PC-9 (cell line): ENCODE measurements around the gene PLEKHA7. TPM values are rescaled to one million over a fixed set of nuclear protein-coding genes. Genes with fewer than 3 reads are reported as not detected.
"Not testable (repeated sequence)": the region's sequence is repeated elsewhere in the genome, so short reads cannot be mapped to it uniquely, and the experiment has no call there.

Experiments used
- BruUV-seq: library from RNA; stranded (reverse); fragments of 400-500 nt; replicated peaks from 2 replicates; lab custom pipeline; 2021; lab: Mats Ljungman, UMichigan
- CTCF ChIA-PET: fragments of 300-600 bp; sonication (Branson Sonifier 250); formaldehyde crosslinking; loops from one replicate; lab custom pipeline; 2022; ENCODE audit warnings: antibody characterized with exemption; lab: Charles Lee
- POLR2A ChIA-PET: fragments of 300-600 bp; sonication (Branson Sonifier 250); formaldehyde crosslinking; loops from one replicate; lab custom pipeline; 2022; ENCODE audit warnings: antibody characterized with exemption; ENCODE audit not compliant: unreplicated experiment; lab: Charles Lee
- DNase-seq, 2 experiments: peaks; one replicate each; pipeline versions ENCODE4 v3.0.0 to v3.0.0-alpha.2; 2015 to 2022; ENCODE audit warnings: mixed read lengths in 1 of 2
- H2AFZ ChIP-seq: fragments of 200-600 bp; sonication (generic); 2 replicates; pipeline ENCODE4 v1.8.1; 2017; ENCODE audit warnings: antibody characterized with exemption
- H3F3A ChIP-seq: fragments of 200-600 bp; sonication (generic); 2 replicates; pipeline ENCODE4 v1.8.1; 2017; ENCODE audit warnings: antibody characterized with exemption, mild to moderate bottlenecking, low read depth; ENCODE audit not compliant: insufficient read depth
- H3K27ac ChIP-seq: fragments of 200-600 bp; sonication (generic); 2 replicates; pipeline ENCODE4 v1.6.1; 2016; ENCODE audit warnings: mixed run types
- H3K27me3 ChIP-seq: fragments of 200-600 bp; sonication (generic); 2 replicates; pipeline ENCODE4 v1.6.1; 2016; ENCODE audit warnings: low read depth, mixed run types; ENCODE audit not compliant: insufficient read depth
- H3K36me3 ChIP-seq: fragments of 200-600 bp; sonication (generic); 2 replicates; pipeline ENCODE4 v1.6.1; 2016; ENCODE audit warnings: low read depth, mixed run types
- H3K4me1 ChIP-seq: fragments of 200-600 bp; sonication (generic); replicated peaks from 2 replicates; pipeline ENCODE4 v1.6.1; 2016; ENCODE audit warnings: mixed run types; ENCODE audit not compliant: insufficient read depth
- H3K4me2 ChIP-seq: fragments of 200-600 bp; sonication (generic); 2 replicates; pipeline ENCODE4 v1.6.1; 2017; ENCODE audit warnings: mixed run types
- H3K4me3 ChIP-seq: fragments of 200-600 bp; sonication (generic); 2 replicates; pipeline ENCODE4 v1.6.1; 2016; ENCODE audit warnings: mixed run types
- H3K79me2 ChIP-seq: fragments of 200-600 bp; sonication (generic); 2 replicates; pipeline ENCODE4 v1.6.1; 2017; ENCODE audit warnings: low read depth, mixed run types
- H3K9me2 ChIP-seq: fragments of 200-600 bp; sonication (generic); 2 replicates; pipeline ENCODE4 v1.8.1; 2017; ENCODE audit warnings: mild to moderate bottlenecking; ENCODE audit not compliant: insufficient read depth
- H3K9me3 ChIP-seq: fragments of 200-600 bp; sonication (generic); 2 replicates; pipeline ENCODE4 v1.8.1; 2016; ENCODE audit warnings: low read depth; ENCODE audit not compliant: insufficient read depth
- H4K20me1 ChIP-seq: fragments of 200-600 bp; sonication (generic); 2 replicates; pipeline ENCODE4 v1.8.1; 2017; ENCODE audit not compliant: insufficient read depth
- EZH2 ChIP-seq: fragments of 200-600 bp; sonication (generic); IDR thresholded peaks from 2 replicates; pipeline ENCODE4 v1.8.0; 2017; ENCODE audit warnings: antibody characterized with exemption, low read depth
- intact Hi-C: fragments of 100-400 bp; cut with micrococcal nuclease; formaldehyde crosslinking; loops from one replicate; pipeline ENCODE4 v1.10.0; 2022; ENCODE audit not compliant: unreplicated experiment
- total RNA-seq: library from RNA; stranded (reverse); gene quantifications from 2 replicates; pipeline ENCODE4 v1.2.3, GENCODE V29; 2021
- TF ChIP-seq, protein P1 (sequence below): fragments of 200-600 bp; sonication (generic); conservative IDR thresholded peaks from 2 replicates; pipeline ENCODE4 v1.6.1; 2017; ENCODE audit warnings: mixed run types, antibody characterized with exemption, mild to moderate bottlenecking, moderate library complexity

The PLEKHA7 gene
- total RNA-seq, 1 experiment from 2014 or later: 26.9 TPM

DNA sequence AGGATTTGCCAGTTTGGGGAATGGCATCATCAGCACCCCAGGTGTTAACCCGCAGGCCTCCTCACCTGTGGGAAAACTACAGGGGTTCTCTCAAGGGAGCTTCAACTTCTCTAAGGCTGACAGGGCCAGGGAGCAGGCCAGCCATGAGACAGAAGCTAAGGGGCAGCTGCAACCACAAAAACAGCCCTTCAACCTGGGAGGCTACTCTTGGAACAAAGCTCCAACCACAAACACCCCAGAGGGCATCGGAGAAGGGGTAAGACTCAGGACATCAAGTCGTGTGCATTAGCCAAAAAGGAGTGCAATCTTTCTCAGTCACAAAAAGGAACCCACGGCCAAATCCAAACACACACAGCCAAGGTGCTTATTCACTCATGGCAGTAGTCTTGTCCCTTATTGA is 103.0 kb downstream of the PLEKHA7 start:
- CTCF ChIA-PET: no interaction called here
- Histone ChIP-seq H3K36me3 (no peaks in the 10 kb centered on the region), H3K9me2 (no peaks in the 10 kb centered on the region), H3K4me3 (no peak overlapping the region), H3K27me3 (no peaks in the 10 kb centered on the region), H3K9me3 (no peaks in the 10 kb centered on the region), H3K79me2 (peaks cover 70% of the 10 kb centered on the region), H2AFZ (no peak overlapping the region), H3F3A (no peaks in the 10 kb centered on the region), H3K4me1 (peaks cover 33% of the 10 kb centered on the region), H3K27ac (no peak overlapping the region), H4K20me1 (no peaks in the 10 kb centered on the region), H3K4me2 (peak overlapping the region; percentile 26; the same call in 1 of the 2 replicates)
- DNase-seq: peak in 1 of 2 experiments; percentile 66
- TF ChIP-seq EZH2: no peak
- TF ChIP-seq, protein P1, sequence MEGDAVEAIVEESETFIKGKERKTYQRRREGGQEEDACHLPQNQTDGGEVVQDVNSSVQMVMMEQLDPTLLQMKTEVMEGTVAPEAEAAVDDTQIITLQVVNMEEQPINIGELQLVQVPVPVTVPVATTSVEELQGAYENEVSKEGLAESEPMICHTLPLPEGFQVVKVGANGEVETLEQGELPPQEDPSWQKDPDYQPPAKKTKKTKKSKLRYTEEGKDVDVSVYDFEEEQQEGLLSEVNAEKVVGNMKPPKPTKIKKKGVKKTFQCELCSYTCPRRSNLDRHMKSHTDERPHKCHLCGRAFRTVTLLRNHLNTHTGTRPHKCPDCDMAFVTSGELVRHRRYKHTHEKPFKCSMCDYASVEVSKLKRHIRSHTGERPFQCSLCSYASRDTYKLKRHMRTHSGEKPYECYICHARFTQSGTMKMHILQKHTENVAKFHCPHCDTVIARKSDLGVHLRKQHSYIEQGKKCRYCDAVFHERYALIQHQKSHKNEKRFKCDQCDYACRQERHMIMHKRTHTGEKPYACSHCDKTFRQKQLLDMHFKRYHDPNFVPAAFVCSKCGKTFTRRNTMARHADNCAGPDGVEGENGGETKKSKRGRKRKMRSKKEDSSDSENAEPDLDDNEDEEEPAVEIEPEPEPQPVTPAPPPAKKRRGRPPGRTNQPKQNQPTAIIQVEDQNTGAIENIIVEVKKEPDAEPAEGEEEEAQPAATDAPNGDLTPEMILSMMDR: no peak
- BruUV-seq: no TSS peak
- POLR2A ChIA-PET: no interaction called here
- intact Hi-C loops: no loop called here

DNA sequence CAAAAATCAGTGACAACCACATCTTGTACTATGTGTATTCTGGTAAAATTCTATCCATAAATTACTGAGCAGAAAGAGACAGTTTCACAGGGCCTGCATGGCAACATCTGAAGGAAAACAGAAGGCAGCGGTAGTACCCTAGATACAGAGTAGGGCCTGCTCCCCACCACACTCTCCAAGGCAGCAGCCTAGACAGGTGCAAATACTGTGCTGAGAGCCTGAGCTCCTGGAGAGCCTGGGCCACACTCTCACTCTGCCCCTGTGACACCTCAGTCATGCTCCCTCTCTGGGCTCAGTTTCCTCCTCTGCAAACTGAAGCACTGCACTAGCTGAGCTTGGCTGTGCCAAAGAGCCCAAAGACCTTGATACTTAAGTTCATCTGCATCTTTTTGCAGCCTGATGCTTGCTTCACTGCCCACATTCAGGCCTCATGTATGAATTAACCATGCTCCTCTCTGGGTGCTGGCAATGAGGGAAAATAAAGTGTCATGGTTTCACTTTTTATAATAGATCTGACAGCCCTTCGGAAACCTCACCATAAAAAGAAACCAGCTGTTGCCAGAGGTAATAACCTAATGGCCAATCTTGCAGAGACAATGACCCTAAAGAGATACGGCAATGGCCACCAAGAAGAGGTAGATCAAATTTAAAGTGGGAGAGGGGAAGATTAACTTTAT is 104.7 kb downstream of the PLEKHA7 start:
- Histone ChIP-seq H3K4me2 (no peak overlapping the region), H4K20me1 (no peaks in the 10 kb centered on the region), H3F3A (peaks cover 4% of the 10 kb centered on the region; the same call in 1 of the 2 replicates), H3K9me2 (no peaks in the 10 kb centered on the region), H2AFZ (no peak overlapping the region), H3K79me2 (peaks cover 65% of the 10 kb centered on the region), H3K9me3 (no peaks in the 10 kb centered on the region), H3K27me3 (no peaks in the 10 kb centered on the region), H3K27ac (no peak overlapping the region), H3K36me3 (no peaks in the 10 kb centered on the region), H3K4me1 (peaks cover 33% of the 10 kb centered on the region), H3K4me3 (no peak overlapping the region)
- intact Hi-C loops: no loop called here
- CTCF ChIA-PET: no interaction called here
- BruUV-seq: no TSS peak
- POLR2A ChIA-PET: no interaction called here
- no peak for DNase-seq
- TF ChIP-seq, protein P1: no peak
- TF ChIP-seq EZH2: no peak

DNA sequence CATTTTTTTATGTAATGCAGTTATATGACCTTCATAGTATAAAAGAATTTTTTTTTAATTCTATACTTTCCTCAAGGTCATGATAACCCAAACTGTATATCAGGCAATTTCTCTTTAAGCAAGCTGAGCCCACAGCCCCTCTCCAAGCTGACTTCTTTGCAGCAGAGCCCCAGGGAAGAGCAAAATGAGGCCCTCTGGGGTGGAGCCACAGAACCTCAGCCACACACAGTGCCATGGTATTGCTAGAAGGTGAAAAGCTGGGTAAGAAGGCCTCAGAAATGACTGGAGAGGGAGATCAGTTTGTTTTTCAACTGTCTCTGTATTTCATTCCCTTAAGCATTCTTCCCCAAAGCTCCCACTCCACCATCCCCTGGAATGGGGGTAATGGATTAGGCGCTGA is 108.8 kb downstream of the PLEKHA7 start:
- H3K27ac ChIP-seq: 0 out of 2 replicates have a peak overlapping the region, but pooled peaks have one; percentile 23
- H3K27me3 ChIP-seq: no peaks in the 10 kb centered on the region
- CTCF ChIA-PET: no interaction called here
- POLR2A ChIA-PET: no interaction called here
- H3K4me3 ChIP-seq: no peak overlapping the region
- no peak overlapping the region for H2AFZ ChIP-seq
- no peaks in the 10 kb centered on the region for H4K20me1 ChIP-seq
- H3K36me3 ChIP-seq: no peaks in the 10 kb centered on the region
- peaks cover 28% of the 10 kb centered on the region for H3K4me1 ChIP-seq
- intact Hi-C loops: no loop called here
- peaks cover 15% of the 10 kb centered on the region for H3F3A ChIP-seq
- H3K4me2 ChIP-seq: no peak overlapping the region
- TF ChIP-seq EZH2: no peak
- DNase-seq: no peak
- H3K79me2 ChIP-seq: peaks cover 60% of the 10 kb centered on the region
- no peaks in the 10 kb centered on the region for H3K9me2 ChIP-seq
- BruUV-seq: no TSS peak
- H3K9me3 ChIP-seq: no peaks in the 10 kb centered on the region

DNA sequence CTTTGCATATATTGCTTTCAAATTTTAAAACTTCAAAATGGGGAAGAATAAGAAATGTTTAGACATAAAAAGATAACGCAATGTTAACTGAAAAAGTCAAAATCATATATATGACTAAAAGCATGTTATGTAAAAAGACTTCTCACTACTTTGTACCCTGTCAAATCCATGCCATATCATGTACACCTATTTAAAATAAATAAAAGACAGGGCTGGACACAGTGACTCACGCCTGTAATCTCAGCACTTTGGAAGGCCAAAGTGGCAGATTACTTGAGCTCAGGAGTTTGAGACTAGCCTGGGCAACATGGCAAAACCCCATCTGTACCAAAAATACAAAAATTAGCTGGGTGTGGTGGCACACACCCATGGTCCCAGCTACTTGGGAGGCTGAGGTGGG is 109.5 kb downstream of the PLEKHA7 start:
- H3K4me2 ChIP-seq, intact Hi-C loops, DNase-seq, CTCF ChIA-PET, H3K4me3 ChIP-seq, H3K9me3 ChIP-seq, BruUV-seq, H3K27ac ChIP-seq, H3K27me3 ChIP-seq, H3K36me3 ChIP-seq, H4K20me1 ChIP-seq, POLR2A ChIA-PET, H3K9me2 ChIP-seq, H2AFZ ChIP-seq: not testable (repeated sequence)
- peaks cover 15% of the 10 kb centered on the region for H3F3A ChIP-seq
- H3K79me2 ChIP-seq: peaks cover 60% of the 10 kb centered on the region
- peaks cover 28% of the 10 kb centered on the region for H3K4me1 ChIP-seq
